ENCODE measurements around the gene CCDC154. TPM values are rescaled to one million over a fixed set of nuclear protein-coding genes. Genes with fewer than 3 reads are reported as not detected.

CCDC154 gene
- total and polyA plus RNA-seq, 2 of the 4 experiments (the other 2 are of a cell fraction), result 0.09 TPM; not detected in 1

DNA sequence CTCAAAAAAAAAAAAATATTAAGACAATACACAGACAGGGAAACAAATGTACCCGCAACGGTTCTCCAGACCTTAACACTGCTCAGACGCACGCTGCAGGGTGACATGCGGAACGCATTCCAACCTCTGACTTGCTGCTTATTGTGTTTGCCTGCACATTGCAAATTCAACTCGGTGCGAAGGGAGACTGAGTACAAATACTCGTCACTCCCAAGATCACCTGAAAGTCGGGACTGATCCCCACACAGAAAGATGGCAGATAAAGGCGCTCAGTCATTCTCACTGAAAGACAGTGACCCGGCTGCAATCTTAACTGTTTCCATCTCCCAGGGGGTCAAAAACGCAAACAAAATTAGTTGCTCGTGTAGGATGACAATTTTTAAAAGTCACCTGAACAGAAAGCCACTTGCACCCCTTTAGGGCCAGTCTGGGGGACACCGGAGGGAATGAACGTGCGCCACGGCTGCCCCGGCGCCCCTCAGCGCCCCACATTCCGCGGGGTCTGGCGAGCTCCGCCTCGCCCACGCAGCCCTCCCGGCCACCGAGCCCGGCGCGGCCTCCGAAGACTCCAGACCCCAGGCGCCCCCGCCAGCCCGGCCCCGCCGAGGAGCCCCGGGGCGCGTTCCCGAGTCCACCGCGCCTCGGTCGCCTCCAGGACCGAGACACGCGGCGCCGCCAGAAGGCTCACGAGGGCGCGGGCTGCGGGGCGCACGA is 29.9 kb upstream of the CCDC154 start:
- intact Hi-C loops (cut with micrococcal nuclease) (loop anchor here (10.0 kb wide), 1 partner anchor 49 kb away; the partner anchor contains the start of gene UQCC4), dilution Hi-C loops (cut with HindIII; ENCODE audit: low sequenced_read_pairs, unreplicated experiment) (no loop called here), in situ Hi-C loops (cut with MboI; ENCODE audit: low sequenced_read_pairs) (no loop called here)
- Histone ChIP-seq H2BK5ac (ENCODE audit: low read depth, low read length, poor library complexity, severe bottlenecking) (peak overlapping the region; percentile 66), H3K9me3 (ENCODE audit: control insufficient read depth, insufficient read depth, low read length) (peaks cover 3% of the 10 kb centered on the region; the same call in 1 of the 2 replicates), H3K79me1 (ENCODE audit: low read depth in 1 of 2, low read length in 2 of 2) (peaks cover 29 to 53% of the 10 kb centered on the region in 2 experiments), H3K4me3 (ENCODE audit: insufficient read depth, low read depth, low read length) (peak overlapping the region; percentile 94), H2BK20ac (ENCODE audit: low read depth, low read length) (no peak overlapping the region), H3K36me3 (ENCODE audit: control insufficient read depth, insufficient read depth, low read length) (peaks cover 3% of the 10 kb centered on the region; the same call in 1 of the 2 replicates), H4K20me1 (ENCODE audit: insufficient read depth, low read length) (peaks cover 24% of the 10 kb centered on the region; the same call in 1 of the 2 replicates), H2AK9ac (replicated peaks; ENCODE audit: low read depth, low read length, poor library complexity) (peak overlapping the region; percentile 91), H4K5ac (ENCODE audit: low read depth, low read length) (no peak overlapping the region), H3K4me1 (ENCODE audit: control insufficient read depth, insufficient read depth, low read length) (0 out of 2 replicates have a peak, but pooled peaks cover 7% of the 10 kb centered on the region), H4K91ac (ENCODE audit: insufficient read depth, low read depth, low read length) (no peak overlapping the region), H3K9ac (ENCODE audit: low read depth, low read length) (peak overlapping the region; percentile 55), H3K18ac (ENCODE audit: low read depth, low read length) (no peak overlapping the region), H2AFZ (replicated peaks; ENCODE audit: low read length, poor library complexity) (peak overlapping the region; percentile 99), H3K4me2 (ENCODE audit: low read depth, low read length) (peak overlapping the region; percentile 99), H3K27me3 (ENCODE audit: control insufficient read depth, insufficient read depth, low read length) (no peaks in the 10 kb centered on the region), H3K27ac (ENCODE audit: insufficient read depth, low read length) (peak overlapping the region; percentile 49; the same call in 1 of the 2 replicates), H3K9me1 (ENCODE audit: insufficient read depth, low read length) (peaks cover 8% of the 10 kb centered on the region; the same call in 1 of the 2 replicates), H2BK15ac (ENCODE audit: low read depth, low read length) (no peak overlapping the region), H4K8ac (ENCODE audit: low read depth in 2 of 2, low read length in 2 of 2) (peak overlapping the region; percentile 30 to 89; a peak in 1 of 4 replicates), H2AK5ac (ENCODE audit: low read depth, low read length) (0 out of 2 replicates have a peak overlapping the region, but pooled peaks have one; percentile 20), H2BK120ac (ENCODE audit: low read depth, low read length) (no peak overlapping the region), H3K14ac (replicated peaks; ENCODE audit: low read depth, low read length) (no peak overlapping the region), H3K56ac (ENCODE audit: extremely low read depth, insufficient read depth, low read length) (no peak overlapping the region), H3K23ac (ENCODE audit: low read depth, low read length) (peak overlapping the region; percentile 21; the same call in 1 of the 2 replicates), H3K4ac (ENCODE audit: low read depth, low read length) (peak overlapping the region; percentile 60)
- ATAC-seq (ENCODE audit: low read depth), result peak; percentile 25; the same call in 1 of the 2 replicates
- 15% methylated on average over 47 of the region's 57 CpGs; no CpG with 5 or more reads in 1 of the 2 experiments for WGBS, 2 experiments (ENCODE audit: extremely low coverage in 2 of 2, insufficient read length in 1 of 2)
- ChIA-PET POLR2A (ENCODE audit: unreplicated experiment) (no interaction called here), CTCF (no interaction called here)
- no peak for TF ChIP-seq CHD1 (IDR thresholded peaks at IDR 0.05; ENCODE audit: low read depth, low read length)
- BruUV-seq (replicated peaks), result no TSS peak
- DNase-seq, result no peak

All from IMR-90 (cell line).